OCI-LY1 (cell line): ENCODE measurements around the gene TMEM92.

Source experiments
- H2AFZ ChIP-seq: fragments of 200-600 bp; sonication (generic), shearing (Covaris generic); 2 replicates; pipeline ENCODE4 v1.6.0; 2014; ENCODE audit warnings: antibody characterized with exemption, mild to moderate bottlenecking, low read length
- H3F3A ChIP-seq: fragments of 200-600 bp; sonication (generic), shearing (Covaris generic); 2 replicates; pipeline ENCODE4 v1.6.0; 2014; ENCODE audit warnings: mild to moderate bottlenecking, antibody characterized with exemption, low read length, moderate library complexity; ENCODE audit not compliant: insufficient read depth
- H3K27ac ChIP-seq: fragments of 200-600 bp; sonication (generic); 2 replicates; pipeline ENCODE4 v1.5.1; 2014; ENCODE audit warnings: low read length, mixed run types, mild to moderate bottlenecking, low read depth; ENCODE audit not compliant: poor library complexity, severe bottlenecking
- H3K27me3 ChIP-seq: fragments of 200-600 bp; sonication (generic); 2 replicates; pipeline ENCODE4 v1.6.0; 2014; ENCODE audit warnings: antibody characterized with exemption, mild to moderate bottlenecking, low read length, moderate library complexity; ENCODE audit not compliant: insufficient read depth
- H3K36me3 ChIP-seq: fragments of 200-600 bp; sonication (generic); 2 replicates; pipeline ENCODE4 v1.6.1; 2014; ENCODE audit warnings: mild to moderate bottlenecking, antibody characterized with exemption, low read length, moderate library complexity, mixed read lengths; ENCODE audit not compliant: insufficient read depth
- H3K4me1 ChIP-seq: fragments of 200-600 bp; sonication (generic); 2 replicates; pipeline ENCODE4 v1.5.1; 2014; ENCODE audit warnings: mild to moderate bottlenecking, low read length, moderate library complexity; ENCODE audit not compliant: insufficient read depth, severe bottlenecking
- H3K4me2 ChIP-seq: fragments of 200-600 bp; sonication (generic), shearing (Covaris generic); 2 replicates; pipeline ENCODE4 v1.6.1; 2014; ENCODE audit warnings: low read length
- H3K4me3 ChIP-seq: fragments of 200-600 bp; sonication (generic); 2 replicates; pipeline ENCODE4 v1.5.1; 2014; ENCODE audit warnings: low read length, low read depth, mild to moderate bottlenecking, mixed read lengths; ENCODE audit not compliant: poor library complexity, severe bottlenecking
- H3K79me2 ChIP-seq: fragments of 200-600 bp; shearing (Covaris generic); 2 replicates; pipeline ENCODE4 v1.6.1; 2016; ENCODE audit warnings: mixed run types, low read length, mixed read lengths; ENCODE audit not compliant: insufficient read depth
- H3K9ac ChIP-seq: fragments of 200-600 bp; sonication (generic), shearing (Covaris generic); 2 replicates; pipeline ENCODE4 v1.6.1; 2014; ENCODE audit warnings: mild to moderate bottlenecking, low read length, mixed read lengths
- H3K9me2 ChIP-seq: fragments of 200-600 bp; sonication (generic), shearing (Covaris generic); 2 replicates; pipeline ENCODE4 v1.6.1; 2014; ENCODE audit warnings: low read depth, mild to moderate bottlenecking, low read length, mixed read lengths
- H3K9me3 ChIP-seq: fragments of 200-600 bp; shearing (Covaris generic); 2 replicates; pipeline ENCODE4 v1.6.1; 2014; ENCODE audit warnings: low read length, mixed read lengths
- H4K20me1 ChIP-seq: fragments of 200-600 bp; sonication (generic), shearing (Covaris generic); 2 replicates; pipeline ENCODE4 v1.6.0; 2016; ENCODE audit warnings: mild to moderate bottlenecking, low read length; ENCODE audit not compliant: insufficient read depth
- EZH2 ChIP-seq: fragments of 200-600 bp; sonication (generic), shearing (Covaris generic); IDR thresholded peaks from 2 replicates; pipeline ENCODE4 v1.8.0; 2017; ENCODE audit warnings: borderline replicate concordance, mixed run types, mild to moderate bottlenecking, antibody characterized with exemption, low read length, moderate library complexity, mixed read lengths
- TF ChIP-seq, protein P1 (sequence below): fragments of 200-600 bp; sonication (generic), shearing (Covaris generic); IDR thresholded peaks from 2 replicates; pipeline ENCODE4 v1.5.1; 2017; ENCODE audit warnings: mild to moderate bottlenecking, antibody characterized with exemption, low read length, moderate library complexity, mixed read lengths

The TMEM92 gene

DNA sequence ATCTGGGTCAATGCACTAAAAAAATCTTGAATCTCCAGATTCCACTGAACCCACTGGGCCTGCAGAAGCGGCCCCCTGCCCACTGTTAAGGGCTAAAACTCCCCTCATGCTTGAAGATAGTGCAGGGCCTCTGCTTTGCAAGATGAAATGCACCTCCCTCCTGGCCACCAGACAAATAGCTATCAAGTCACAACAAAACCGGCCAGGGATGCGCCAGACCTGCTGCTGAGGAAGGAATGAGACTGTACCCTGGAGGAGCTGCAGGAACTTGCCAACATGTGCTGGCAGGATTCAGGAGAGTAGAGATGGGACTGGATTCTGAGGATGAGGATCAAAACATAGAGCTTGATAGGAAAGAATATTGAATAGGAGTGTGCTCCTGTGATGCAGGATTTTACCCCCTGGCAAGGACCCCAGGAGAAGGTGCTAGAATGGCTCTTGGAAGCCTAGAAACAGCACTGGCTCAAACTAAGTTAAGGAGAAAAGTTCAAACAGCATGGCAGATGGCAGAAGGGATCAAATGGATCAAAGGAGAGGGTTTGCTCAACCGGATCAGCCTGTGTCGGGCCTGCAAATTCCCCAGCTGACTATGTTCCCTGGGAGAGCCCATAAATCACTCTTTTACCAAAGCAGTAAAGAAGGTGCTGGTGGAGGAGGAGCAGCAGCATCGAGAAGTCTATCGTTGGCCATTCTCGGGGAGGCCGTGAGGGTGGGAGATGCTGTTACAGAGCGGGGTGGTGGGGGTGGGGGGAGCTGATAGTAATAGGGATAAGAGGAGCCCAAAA, 44.4 kb downstream of the TMEM92 start:
- H2AFZ ChIP-seq, result no peak overlapping the region
- H3K4me2 ChIP-seq, result no peak overlapping the region
- no peaks in the 10 kb centered on the region for H3K36me3 ChIP-seq
- TF ChIP-seq, protein P1, sequence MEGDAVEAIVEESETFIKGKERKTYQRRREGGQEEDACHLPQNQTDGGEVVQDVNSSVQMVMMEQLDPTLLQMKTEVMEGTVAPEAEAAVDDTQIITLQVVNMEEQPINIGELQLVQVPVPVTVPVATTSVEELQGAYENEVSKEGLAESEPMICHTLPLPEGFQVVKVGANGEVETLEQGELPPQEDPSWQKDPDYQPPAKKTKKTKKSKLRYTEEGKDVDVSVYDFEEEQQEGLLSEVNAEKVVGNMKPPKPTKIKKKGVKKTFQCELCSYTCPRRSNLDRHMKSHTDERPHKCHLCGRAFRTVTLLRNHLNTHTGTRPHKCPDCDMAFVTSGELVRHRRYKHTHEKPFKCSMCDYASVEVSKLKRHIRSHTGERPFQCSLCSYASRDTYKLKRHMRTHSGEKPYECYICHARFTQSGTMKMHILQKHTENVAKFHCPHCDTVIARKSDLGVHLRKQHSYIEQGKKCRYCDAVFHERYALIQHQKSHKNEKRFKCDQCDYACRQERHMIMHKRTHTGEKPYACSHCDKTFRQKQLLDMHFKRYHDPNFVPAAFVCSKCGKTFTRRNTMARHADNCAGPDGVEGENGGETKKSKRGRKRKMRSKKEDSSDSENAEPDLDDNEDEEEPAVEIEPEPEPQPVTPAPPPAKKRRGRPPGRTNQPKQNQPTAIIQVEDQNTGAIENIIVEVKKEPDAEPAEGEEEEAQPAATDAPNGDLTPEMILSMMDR, result no peak
- no peak for TF ChIP-seq EZH2
- H3K4me1 ChIP-seq, result no peaks in the 10 kb centered on the region
- H3K79me2 ChIP-seq, result no peaks in the 10 kb centered on the region
- no peak overlapping the region for H3K9ac ChIP-seq
- no peaks in the 10 kb centered on the region for H4K20me1 ChIP-seq
- peaks cover 19% of the 10 kb centered on the region; the same call in 1 of the 2 replicates for H3K27me3 ChIP-seq
- H3K4me3 ChIP-seq, result no peak overlapping the region
- H3F3A ChIP-seq, result no peaks in the 10 kb centered on the region
- no peaks in the 10 kb centered on the region for H3K9me2 ChIP-seq
- H3K27ac ChIP-seq, result no peak overlapping the region
- no peaks in the 10 kb centered on the region for H3K9me3 ChIP-seq

DNA sequence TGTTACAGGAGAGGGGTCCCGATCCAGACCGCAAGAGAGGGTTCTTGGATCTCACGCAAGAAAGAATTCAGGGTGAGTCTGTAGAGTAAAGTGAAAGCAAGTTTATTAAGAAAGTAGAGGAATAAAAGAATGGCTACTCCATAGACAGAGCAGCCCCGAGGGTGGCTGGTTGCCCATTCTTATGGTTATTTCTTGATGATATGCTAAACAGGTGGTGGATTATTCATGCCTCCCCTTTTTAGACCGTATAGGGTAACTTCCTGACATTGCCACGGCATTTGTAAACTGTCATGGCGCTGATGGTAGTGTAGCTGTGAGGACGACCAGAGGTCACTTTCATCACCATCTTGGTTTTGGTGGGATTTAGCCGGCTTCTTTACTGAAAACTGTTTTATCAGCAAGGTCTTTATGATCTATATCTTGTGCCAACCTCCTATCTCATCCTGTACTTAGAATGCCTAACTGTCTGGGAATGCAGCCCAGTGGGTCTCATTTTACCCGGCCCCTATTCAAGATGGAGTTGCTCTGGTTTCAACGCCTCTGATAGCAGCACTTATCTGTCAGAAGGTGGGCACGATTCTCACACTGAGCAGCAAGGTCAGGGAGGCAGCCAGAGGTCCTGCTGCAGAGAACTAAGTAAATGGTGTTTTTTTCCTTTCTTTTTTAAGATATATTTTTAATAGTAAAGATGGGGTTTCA, 45.2 kb downstream of the TMEM92 start:
- H3K4me3 ChIP-seq, result no peak overlapping the region
- H3K9me2 ChIP-seq, result no peaks in the 10 kb centered on the region
- no peak overlapping the region for H3K9ac ChIP-seq
- H3K79me2 ChIP-seq, result no peaks in the 10 kb centered on the region
- H3K36me3 ChIP-seq, result no peaks in the 10 kb centered on the region
- peaks cover 21% of the 10 kb centered on the region for H3K27me3 ChIP-seq
- no peaks in the 10 kb centered on the region for H3K4me1 ChIP-seq
- no peak overlapping the region for H2AFZ ChIP-seq
- H3K27ac ChIP-seq, result no peak overlapping the region
- no peak for TF ChIP-seq EZH2
- TF ChIP-seq, protein P1, result no peak
- H3K9me3 ChIP-seq, result no peaks in the 10 kb centered on the region
- no peak overlapping the region for H3K4me2 ChIP-seq
- no peaks in the 10 kb centered on the region for H4K20me1 ChIP-seq
- H3F3A ChIP-seq, result no peaks in the 10 kb centered on the region

DNA sequence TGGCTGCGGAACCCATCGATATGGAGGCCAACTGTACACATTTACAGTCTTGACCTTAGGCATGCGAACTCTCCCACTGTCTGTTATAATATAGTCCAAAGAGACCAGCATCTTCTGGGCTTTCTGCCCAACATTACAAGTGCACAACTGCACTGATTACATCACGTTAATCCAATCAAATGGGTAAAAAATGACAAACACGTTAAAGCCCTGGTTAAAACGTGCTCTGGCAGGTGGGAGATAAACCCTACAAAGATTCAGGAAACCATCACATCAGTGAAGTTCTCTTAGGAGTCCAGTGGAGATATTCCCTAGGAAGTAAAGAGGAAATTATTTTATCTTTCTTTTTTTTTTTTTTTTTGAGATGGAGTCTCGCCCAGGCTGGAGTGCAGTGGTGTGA, 48.0 kb downstream of the TMEM92 start:
- Histone ChIP-seq H3K36me3 (no peaks in the 10 kb centered on the region), H3K9me2 (no peaks in the 10 kb centered on the region), H3K4me1 (no peaks in the 10 kb centered on the region), H3K27ac (no peak overlapping the region), H3K9me3 (no peaks in the 10 kb centered on the region), H3F3A (no peaks in the 10 kb centered on the region), H4K20me1 (no peaks in the 10 kb centered on the region), H3K4me2 (no peak overlapping the region), H3K79me2 (no peaks in the 10 kb centered on the region), H2AFZ (no peak overlapping the region), H3K9ac (no peak overlapping the region), H3K27me3 (peaks cover 17% of the 10 kb centered on the region), H3K4me3 (no peak overlapping the region)
- TF ChIP-seq EZH2, result no peak
- TF ChIP-seq, protein P1, result no peak
